DMS153 treated with DMSO at 0.1 percent for 48 hours (cell line): ENCODE data around the gene PLA2G4B.

Experiments
- DNase-seq: peaks from one replicate; lab custom pipeline; 2025; ENCODE audit not compliant: unreplicated experiment; lab: John Stamatoyannopoulos, UW

Gene PLA2G4B

GRCh38 chr15:41838400-41838897 lies at the start of gene PLA2G4B:
Gene PLA2G4B (plus strand): TSS chr15:41838847. CDS start chr15:41838914, 67 bp downstream.
- DNase-seq: no peak

- no peak for DNase-seq
These were observed 49.4 kb upstream of the PLA2G4B start for GRCh38 chr15:41789236-41789635.

GRCh38 chr15:41789662-41790061 lies 49.0 kb upstream of the PLA2G4B start:
- DNase-seq: no peak

- DNase-seq: no peak
These were observed 48.5 kb upstream of the PLA2G4B start for GRCh38 chr15:41790169-41790568.

GRCh38 chr15:41790756-41791546 lies 47.7 kb upstream of the PLA2G4B start:
- no peak for DNase-seq

- DNase-seq: no peak
These were observed 47.1 kb upstream of the PLA2G4B start for GRCh38 chr15:41791547-41791937.

- no peak for DNase-seq
These were observed 46.5 kb upstream of the PLA2G4B start for GRCh38 chr15:41792000-41792637.

GRCh38 chr15:41794081-41794480 lies 44.6 kb upstream of the PLA2G4B start:
- DNase-seq: no peak

GRCh38 chr15:41795996-41796856 lies 42.4 kb upstream of the PLA2G4B start:
- DNase-seq: no peak

GRCh38 chr15:41797201-41797944 lies 41.3 kb upstream of the PLA2G4B start:
- DNase-seq: no peak

- DNase-seq: no peak
These were observed 39.8 kb upstream of the PLA2G4B start for GRCh38 chr15:41798607-41799487.

- DNase-seq: no peak
These were observed 39.2 kb upstream of the PLA2G4B start for GRCh38 chr15:41799488-41799805.

- no peak for DNase-seq
These were observed 37.5 kb upstream of the PLA2G4B start for GRCh38 chr15:41801185-41801584.

- no peak for DNase-seq
These were observed 36.7 kb upstream of the PLA2G4B start for GRCh38 chr15:41801850-41802455.

- DNase-seq: no peak
These were observed 34.3 kb upstream of the PLA2G4B start for GRCh38 chr15:41804361-41804760.

GRCh38 chr15:41804916-41805666 lies 33.6 kb upstream of the PLA2G4B start:
- DNase-seq: no peak

- no peak for DNase-seq
These were observed 32.9 kb upstream of the PLA2G4B start for GRCh38 chr15:41805711-41806110.

GRCh38 chr15:41806291-41807181 lies 32.1 kb upstream of the PLA2G4B start:
- DNase-seq: no peak
